Stimulated activated CD4-positive, alpha-beta T cell treated with anti-CD3 and anti-CD28 coated beads, Interleukin-15, amount 100 ng/mL, for 48 hours (primary cell): ENCODE data around the gene EVC2.

ENCODE experiments used
- DNase-seq, 2 donors: peaks; one replicate each; pipeline ENCODE4 v3.0.0-alpha.2; 2020; ENCODE audit warnings: low read depth in 2 of 2

Gene EVC2

DNA sequence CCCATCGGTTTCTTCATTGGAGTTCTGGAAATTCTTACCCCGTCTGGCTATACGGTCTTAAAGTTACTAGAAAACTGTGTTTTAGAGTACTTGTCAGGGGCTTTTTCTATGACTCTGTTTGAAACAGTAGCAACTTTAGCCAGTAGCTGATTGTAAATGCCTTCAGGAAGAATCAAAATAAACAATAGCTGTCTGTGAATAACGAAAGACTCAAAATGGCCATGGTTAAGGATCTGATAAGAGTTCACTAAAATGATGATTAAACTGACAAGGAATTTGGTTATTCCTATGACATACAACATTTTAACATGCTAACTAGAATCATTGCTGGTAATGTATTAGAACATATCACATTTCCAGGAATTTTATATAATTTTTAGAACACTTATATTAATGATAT is 191.0 kb downstream of the EVC2 start:
- DNase-seq: no peak

DNA sequence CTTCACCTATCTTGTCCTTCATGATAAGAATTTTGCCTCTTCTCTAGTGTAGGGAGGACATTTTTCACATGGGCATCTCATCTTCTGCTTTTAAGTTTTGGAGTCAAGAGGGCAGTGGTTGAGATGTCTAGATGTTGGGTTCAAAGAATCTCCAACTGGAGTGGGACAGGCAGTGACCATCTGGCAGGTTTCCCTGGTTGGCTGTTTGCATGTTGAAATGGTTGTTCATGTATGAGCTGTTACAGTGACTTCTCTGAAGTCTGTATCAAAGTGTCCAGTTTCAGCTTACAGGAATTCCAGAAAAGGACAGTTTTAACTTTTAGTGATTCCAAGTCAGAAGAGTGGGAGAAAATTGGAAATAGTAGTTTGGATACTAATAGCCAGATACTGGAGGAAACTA is 192.7 kb downstream of the EVC2 start:
- no peak for DNase-seq
